GDM1 (cell line): ENCODE results near the gene UTY.

Experiments used
- DNase-seq: peaks from one replicate; lab custom pipeline; 2025; lab: John Stamatoyannopoulos, UW

The UTY gene

GRCh38 chrY:13479828-13480227 is at the start of gene UTY:
Gene UTY, minus strand, starts transcription at chrY:13480033. Its CDS starts 368 bp downstream, at chrY:13479665.
- no peak for DNase-seq

GRCh38 chrY:13520474-13520873 is 40.6 kb upstream of the UTY start:
- DNase-seq, result no peak

DNA sequence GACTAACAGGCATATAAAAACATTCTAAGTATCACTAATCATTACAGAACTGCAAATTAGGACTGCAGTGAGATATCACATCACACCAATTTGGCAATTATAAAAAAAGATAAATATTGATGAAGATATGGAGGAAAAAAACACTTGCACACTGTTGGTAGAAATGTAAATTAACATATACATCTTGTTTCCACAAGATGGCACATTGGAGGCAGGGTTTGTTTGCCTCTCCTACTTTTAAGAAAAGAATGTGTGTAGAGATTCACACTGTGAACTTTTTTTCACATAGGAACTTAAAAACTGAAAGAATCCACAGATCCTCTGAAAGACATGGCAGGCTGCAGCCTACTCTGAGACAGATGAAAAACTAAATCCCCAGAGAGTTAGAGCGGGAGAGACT is 21.4 kb upstream of the UTY start:
- DNase-seq, result no peak

GRCh38 chrY:13493737-13494136 is 13.9 kb upstream of the UTY start:
- no peak for DNase-seq

DNA sequence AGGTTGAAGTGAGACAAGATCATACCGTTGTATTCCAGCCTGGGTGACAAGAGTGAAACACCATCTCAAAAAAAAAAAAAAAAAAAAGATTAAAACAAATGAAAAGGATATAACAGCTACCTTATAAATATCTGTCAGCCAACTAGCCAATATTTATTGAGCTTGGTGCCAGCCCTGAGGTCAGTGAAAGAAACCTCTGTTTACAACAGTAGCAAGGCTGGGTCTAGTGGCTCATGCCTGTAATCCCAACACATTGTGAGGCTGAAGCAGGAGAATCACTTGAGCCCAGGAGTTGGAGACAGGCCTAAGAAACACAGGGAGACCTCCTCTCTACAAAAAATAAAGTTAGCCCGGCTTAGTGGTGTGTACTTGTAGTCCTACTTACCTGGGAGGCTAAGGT is 12.6 kb upstream of the UTY start:
- DNase-seq, result no peak

- DNase-seq, result no peak
Measured at GRCh38 chrY:13488738-13489137, 8.9 kb upstream of the UTY start.

- no peak for DNase-seq
Measured at GRCh38 chrY:13479121-13479711, 617 bp downstream of the UTY start.

- DNase-seq, result no peak
Measured at GRCh38 chrY:13478126-13478785, 1.6 kb downstream of the UTY start.

DNA sequence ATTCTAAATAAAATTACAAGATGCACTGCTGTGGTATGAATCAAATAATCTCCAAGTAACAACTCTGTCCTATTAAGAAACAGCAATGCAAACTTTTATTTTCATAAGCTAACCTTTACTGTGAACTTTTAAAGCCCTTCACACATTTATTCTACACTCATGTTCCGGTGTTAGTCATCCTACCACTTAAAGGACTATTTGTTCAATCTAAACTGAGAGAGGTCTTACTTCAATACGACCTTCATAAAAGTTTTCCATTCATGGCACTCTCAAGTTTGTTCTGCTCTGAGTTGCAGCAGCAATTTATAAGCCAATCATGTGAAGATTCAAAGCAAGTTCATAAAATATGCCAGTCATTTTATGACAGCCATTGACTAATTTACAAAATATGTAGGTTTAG is 4.8 kb downstream of the UTY start:
- no peak for DNase-seq

DNA sequence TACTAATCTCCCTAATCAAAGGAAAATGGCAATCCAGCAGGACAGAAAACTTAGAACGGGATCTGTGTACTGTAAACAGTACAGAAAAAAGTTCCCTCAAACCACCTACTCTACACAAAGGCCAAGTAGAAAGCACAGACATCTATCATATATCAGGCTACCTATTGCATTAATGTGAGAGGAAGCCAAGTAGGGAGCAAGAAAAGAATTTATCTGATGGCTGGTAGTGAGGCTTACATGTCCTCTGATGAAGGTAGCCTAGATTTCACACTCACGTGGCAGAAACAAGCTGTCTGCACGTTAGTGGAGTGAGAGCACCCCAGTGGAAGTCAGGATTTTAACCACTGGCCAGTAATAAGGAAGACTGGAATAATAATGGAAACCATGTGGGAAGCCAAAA is 28.3 kb downstream of the UTY start:
- DNase-seq, result no peak

DNA sequence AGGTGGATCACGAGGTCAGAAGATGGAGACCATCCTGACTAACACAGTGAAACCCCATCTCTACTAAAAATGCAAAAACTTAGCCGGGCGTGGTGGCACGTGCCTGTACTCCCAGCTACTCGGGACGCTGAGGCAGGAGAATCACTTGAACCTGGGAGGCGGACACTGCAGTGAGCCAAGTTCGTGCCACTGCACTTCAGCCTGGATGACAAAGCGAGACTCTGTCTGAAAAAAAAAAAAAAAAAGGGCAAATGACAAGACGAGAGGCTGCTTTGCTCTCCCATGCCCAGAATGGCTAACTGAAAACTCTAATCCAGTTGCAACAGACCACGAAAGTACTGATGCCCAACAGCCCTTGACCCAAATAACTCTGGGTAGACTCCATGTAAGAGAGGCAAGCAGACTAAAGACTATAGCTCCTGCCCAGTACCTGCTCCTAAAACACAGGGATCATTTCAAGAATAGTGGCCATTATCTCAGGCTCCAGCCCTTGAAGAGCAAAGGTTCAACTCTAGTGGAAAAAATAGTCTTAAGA is 29.2 kb downstream of the UTY start:
- no peak for DNase-seq

GRCh38 chrY:13445566-13445965 is 34.3 kb downstream of the UTY start:
- DNase-seq, result no peak

DNA sequence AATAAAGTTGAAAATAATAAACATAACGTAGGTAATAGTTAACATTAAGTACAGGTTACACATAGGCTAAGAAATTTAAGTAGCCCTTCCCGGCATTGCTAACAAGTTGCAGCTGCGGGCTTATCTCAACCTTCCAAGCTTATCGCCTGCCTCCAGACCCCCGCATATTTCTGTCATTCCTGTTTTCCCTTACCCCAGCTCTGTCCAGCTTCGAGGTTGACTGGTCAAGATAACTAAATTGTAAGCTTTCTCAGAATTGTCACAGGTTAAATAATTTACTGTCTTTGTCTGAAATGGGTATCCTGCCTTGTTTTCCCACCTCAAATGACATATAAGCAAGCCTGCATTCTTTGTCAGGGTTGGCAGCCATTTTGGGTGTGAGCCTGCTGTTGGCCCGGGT is 36.7 kb downstream of the UTY start:
- no peak for DNase-seq

GRCh38 chrY:13440811-13441210 is 39.0 kb downstream of the UTY start:
- DNase-seq, result no peak

- no peak for DNase-seq
Measured at GRCh38 chrY:13435968-13436937, 43.6 kb downstream of the UTY start.

GRCh38 chrY:13435206-13435967 is 44.4 kb downstream of the UTY start:
- DNase-seq, result no peak

GRCh38 chrY:13432293-13433025 is 47.4 kb downstream of the UTY start:
- DNase-seq, result no peak

DNA sequence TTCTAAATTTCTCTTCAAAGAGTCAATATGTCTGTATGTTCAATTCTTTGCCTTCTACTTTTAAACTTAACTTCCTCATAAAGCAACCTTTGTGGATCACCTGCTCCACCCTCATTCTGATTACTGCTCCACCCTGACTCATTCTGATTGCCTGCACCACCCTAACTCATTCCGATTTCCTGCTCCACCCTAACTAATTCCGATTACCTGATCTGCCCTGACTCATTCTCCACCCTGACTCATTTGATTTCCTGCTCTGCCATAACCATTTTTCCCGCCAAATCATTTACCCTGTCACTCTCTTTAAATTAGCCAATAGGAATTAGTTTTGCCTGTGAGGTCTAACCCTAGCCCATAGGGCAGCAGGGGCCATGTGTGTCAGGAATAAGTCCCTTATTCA is 50.3 kb downstream of the UTY start:
- no peak for DNase-seq

DNA sequence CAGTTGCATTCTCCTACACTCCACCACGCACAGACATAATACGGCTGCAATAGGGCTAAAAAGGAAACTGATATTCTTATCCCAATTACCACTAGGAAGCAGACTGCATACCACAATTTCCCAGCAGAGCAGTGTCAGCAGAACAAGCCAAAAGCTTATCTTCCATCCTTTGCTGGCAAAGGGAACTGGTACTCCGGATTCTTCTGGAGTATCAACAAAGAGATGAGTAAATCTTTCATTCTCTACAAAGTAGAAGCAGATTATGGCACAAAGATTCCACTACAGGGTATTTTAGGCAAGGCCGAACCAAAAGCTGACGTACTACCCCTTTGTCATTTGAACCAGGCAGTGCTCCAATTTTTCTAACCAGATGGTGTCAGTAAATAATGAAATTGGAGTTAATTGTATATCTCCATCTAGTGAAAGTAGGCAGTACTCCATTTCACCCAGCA is 56.5 kb downstream of the UTY start:
- no peak for DNase-seq

- DNase-seq, result no peak
Measured at GRCh38 chrY:13416869-13417661, 62.8 kb downstream of the UTY start.
